ENCODE measurements around the gene PREPL. TPM values are rescaled to one million over a fixed set of nuclear protein-coding genes. Genes with fewer than 3 reads are reported as not detected.

Gene PREPL
- total and polyA plus RNA-seq, 2 experiments from 2014 or later = 16.5 to 49.0 TPM

- TF ChIP-seq ZNF114 (CRISPR knock-in tag; IDR thresholded peaks at IDR 0.05) (no peak), CREB1 (CRISPR knock-in tag; IDR thresholded peaks at IDR 0.05; ENCODE audit: low read depth) (no peak), EZH2 (IDR thresholded peaks at IDR 0.05; ENCODE audit: low read depth, unreplicated experiment) (no peak), CTCF (conservative IDR thresholded peaks at IDR 0.05; ENCODE audit: low read depth in 2 of 2) (no peak), ZNF331 (CRISPR knock-in tag; IDR thresholded peaks at IDR 0.05; ENCODE audit: low read depth) (no peak), STAT1 (IDR thresholded peaks at IDR 0.05; ENCODE audit: unreplicated experiment) (no peak), JUNB (IDR thresholded peaks at IDR 0.05; ENCODE audit: unreplicated experiment) (no peak), EZH2phosphoT487 (IDR thresholded peaks at IDR 0.05; ENCODE audit: unreplicated experiment) (no peak)
- TF ChIP-seq, protein P1, sequence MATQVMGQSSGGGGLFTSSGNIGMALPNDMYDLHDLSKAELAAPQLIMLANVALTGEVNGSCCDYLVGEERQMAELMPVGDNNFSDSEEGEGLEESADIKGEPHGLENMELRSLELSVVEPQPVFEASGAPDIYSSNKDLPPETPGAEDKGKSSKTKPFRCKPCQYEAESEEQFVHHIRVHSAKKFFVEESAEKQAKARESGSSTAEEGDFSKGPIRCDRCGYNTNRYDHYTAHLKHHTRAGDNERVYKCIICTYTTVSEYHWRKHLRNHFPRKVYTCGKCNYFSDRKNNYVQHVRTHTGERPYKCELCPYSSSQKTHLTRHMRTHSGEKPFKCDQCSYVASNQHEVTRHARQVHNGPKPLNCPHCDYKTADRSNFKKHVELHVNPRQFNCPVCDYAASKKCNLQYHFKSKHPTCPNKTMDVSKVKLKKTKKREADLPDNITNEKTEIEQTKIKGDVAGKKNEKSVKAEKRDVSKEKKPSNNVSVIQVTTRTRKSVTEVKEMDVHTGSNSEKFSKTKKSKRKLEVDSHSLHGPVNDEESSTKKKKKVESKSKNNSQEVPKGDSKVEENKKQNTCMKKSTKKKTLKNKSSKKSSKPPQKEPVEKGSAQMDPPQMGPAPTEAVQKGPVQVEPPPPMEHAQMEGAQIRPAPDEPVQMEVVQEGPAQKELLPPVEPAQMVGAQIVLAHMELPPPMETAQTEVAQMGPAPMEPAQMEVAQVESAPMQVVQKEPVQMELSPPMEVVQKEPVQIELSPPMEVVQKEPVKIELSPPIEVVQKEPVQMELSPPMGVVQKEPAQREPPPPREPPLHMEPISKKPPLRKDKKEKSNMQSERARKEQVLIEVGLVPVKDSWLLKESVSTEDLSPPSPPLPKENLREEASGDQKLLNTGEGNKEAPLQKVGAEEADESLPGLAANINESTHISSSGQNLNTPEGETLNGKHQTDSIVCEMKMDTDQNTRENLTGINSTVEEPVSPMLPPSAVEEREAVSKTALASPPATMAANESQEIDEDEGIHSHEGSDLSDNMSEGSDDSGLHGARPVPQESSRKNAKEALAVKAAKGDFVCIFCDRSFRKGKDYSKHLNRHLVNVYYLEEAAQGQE (IDR thresholded peaks at IDR 0.05; ENCODE audit: unreplicated experiment) = no peak
These were observed 32.5 kb downstream of the PREPL start (continued) for GRCh38 chr2:44328750-44329149.

- Histone ChIP-seq H4K20me1 (replicated peaks; ENCODE audit: insufficient read depth) (no peaks in the 10 kb centered on the region), H3K9me2 (ENCODE audit: insufficient read depth) (no peaks in the 10 kb centered on the region), H2AFZ (no peak overlapping the region), H3F3A (replicated peaks; ENCODE audit: low read depth) (no peaks in the 10 kb centered on the region), H3K4me3 (no peak overlapping the region), H3K27me3 (ENCODE audit: insufficient read depth) (no peaks in the 10 kb centered on the region), H3K4me1 (ENCODE audit: insufficient read depth) (no peaks in the 10 kb centered on the region), H3K79me2 (replicated peaks; ENCODE audit: insufficient read depth) (no peaks in the 10 kb centered on the region), H3K27ac (ENCODE audit: low read depth) (no peak overlapping the region), H3K36me3 (ENCODE audit: insufficient read depth) (peaks cover 5% of the 10 kb centered on the region; the same call in 1 of the 2 replicates), H3K4me2 (no peak overlapping the region)
- Mint-ChIP-seq H3K36me3 (ENCODE audit: low read depth) (peaks cover 23% of the 10 kb centered on the region), H3K27me3 (ENCODE audit: insufficient read depth, low read depth, poor library complexity) (no peaks in the 10 kb centered on the region), H3K4me3 (no peak overlapping the region), H3K9me3 (no peaks in the 10 kb centered on the region), H3K27ac (no peak overlapping the region), H3K4me1 (peaks cover 4% of the 10 kb centered on the region; the same call in 1 of the 3 replicates)
- ATAC-seq = no peak
- TF ChIP-seq ZNF331 (CRISPR knock-in tag; IDR thresholded peaks at IDR 0.05; ENCODE audit: low read depth) = no peak
- TF ChIP-seq CTCF (conservative IDR thresholded peaks at IDR 0.05; ENCODE audit: low read depth in 2 of 2) = no peak
- TF ChIP-seq, protein P1 (IDR thresholded peaks at IDR 0.05; ENCODE audit: unreplicated experiment) = no peak
- no peak for TF ChIP-seq EZH2phosphoT487 (IDR thresholded peaks at IDR 0.05; ENCODE audit: unreplicated experiment)
- TF ChIP-seq ZNF114 (CRISPR knock-in tag; IDR thresholded peaks at IDR 0.05) = no peak
- no peak for TF ChIP-seq STAT1 (IDR thresholded peaks at IDR 0.05; ENCODE audit: unreplicated experiment)
- DNase-seq (ENCODE audit: low spot score) = no peak
These were observed 34.6 kb downstream of the PREPL start for GRCh38 chr2:44326548-44327264.
